Measurements from ENCODE around the gene KRT26. TPM values are rescaled to one million over a fixed set of nuclear protein-coding genes. Genes with fewer than 3 reads are reported as not detected.

The KRT26 gene
- total RNA-seq, 1 experiment from 2014 or later, result not detected

GRCh38 chr17:40793832-40794231, 21.8 kb upstream of the KRT26 start:
- WGBS (ENCODE audit: extremely low coverage, insufficient read length, low lambda C conversion rate), result no CpG with 5 or more reads among the region's 10 CpGs
- H3K18ac ChIP-seq (ENCODE audit: insufficient read length, low read depth, low read length), result no peak overlapping the region
- no peaks in the 10 kb centered on the region for H4K20me1 ChIP-seq (ENCODE audit: control insufficient read depth, insufficient read depth, insufficient read length)
- no peak overlapping the region for H3K27ac Mint-ChIP-seq
- DNase-seq, result no peak
- H3K27me3 Mint-ChIP-seq (ENCODE audit: low read depth), result peaks cover 19% of the 10 kb centered on the region
- H3T11ph ChIP-seq (ENCODE audit: low read length), result no peak overlapping the region
- no peak overlapping the region for H3K14ac ChIP-seq (ENCODE audit: insufficient read depth, low read length)
- no peaks in the 10 kb centered on the region for H3K9me3 ChIP-seq (ENCODE audit: control insufficient read depth, low read depth, low read length)
- H3K79me2 ChIP-seq (ENCODE audit: insufficient read depth, low read length), result no peaks in the 10 kb centered on the region
- H3K56ac ChIP-seq (ENCODE audit: insufficient read length, low read depth, low read length), result no peak overlapping the region
- H2BK15ac ChIP-seq (ENCODE audit: low read depth, low read length), result no peak overlapping the region
- H2AFZ ChIP-seq (ENCODE audit: low read length), result no peak overlapping the region
- H4K8ac ChIP-seq (replicated peaks; ENCODE audit: insufficient read length, low read depth, low read length), result no peak overlapping the region
- H4K91ac ChIP-seq (ENCODE audit: insufficient read length, low read depth, low read length), result no peak overlapping the region
- no peak overlapping the region for H3K4me2 ChIP-seq (ENCODE audit: insufficient read depth, insufficient read length, low read length)
- no peaks in the 10 kb centered on the region; a peak in 1 of 4 replicates for H3K4me1 Mint-ChIP-seq
- no peak overlapping the region for H3K9ac ChIP-seq (ENCODE audit: extremely low read depth, insufficient read length, low read length)
- no peaks in the 10 kb centered on the region for H3K4me1 ChIP-seq (ENCODE audit: insufficient read depth, low read length)
- H3K23me2 ChIP-seq (ENCODE audit: insufficient read length, low read depth, low read length, poor library complexity, severe bottlenecking), result no peaks in the 10 kb centered on the region
- no peaks in the 10 kb centered on the region for H3K36me3 Mint-ChIP-seq (ENCODE audit: insufficient read depth in 1 of 3, low read depth in 3 of 3)
- H3K9me3 Mint-ChIP-seq, result no peaks in the 10 kb centered on the region
- H4K5ac ChIP-seq (ENCODE audit: insufficient read length, low read depth, low read length), result no peak overlapping the region
- no peak overlapping the region for H3K27ac ChIP-seq (ENCODE audit: insufficient read length, low read depth, low read length)
- no peaks in the 10 kb centered on the region for H3K27me3 ChIP-seq (ENCODE audit: insufficient read depth, low read length)
- no peak overlapping the region for H2BK120ac ChIP-seq (ENCODE audit: low read depth, low read length, poor library complexity, severe bottlenecking)
- H2BK5ac ChIP-seq (ENCODE audit: insufficient read length, low read length), result no peak overlapping the region
- H3K4ac ChIP-seq (ENCODE audit: low read depth, low read length), result no peak overlapping the region
- no peaks in the 10 kb centered on the region for H3K79me1 ChIP-seq (ENCODE audit: insufficient read depth, low read depth, low read length, poor library complexity, severe bottlenecking)
- no peak overlapping the region for H2BK20ac ChIP-seq (ENCODE audit: low read depth, low read length, poor library complexity, severe bottlenecking)
- TF ChIP-seq CTCF (conservative IDR thresholded peaks at IDR 0.05), result no peak
- no peak overlapping the region for H3K23ac ChIP-seq (ENCODE audit: insufficient read length, low read depth, low read length)
- no peak overlapping the region for H2AK5ac ChIP-seq (ENCODE audit: insufficient read length, low read length)
- H2BK12ac ChIP-seq (ENCODE audit: insufficient read length, low read depth, low read length), result no peak overlapping the region
- no peak overlapping the region for H3K4me3 Mint-ChIP-seq
